ENCODE results near the gene EPAS1.
"Not testable (repeated sequence)": the region's sequence is repeated elsewhere in the genome, so short reads cannot be mapped to it uniquely, and the experiment has no call there.

EPAS1 gene

GRCh38 chr2:46384457-46384815 lies 87.2 kb downstream of the EPAS1 start:
- DNase-seq: no peak

GRCh38 chr2:46385786-46386577 lies 88.8 kb downstream of the EPAS1 start:
- DNase-seq: no peak

- DNase-seq: no peak
These were observed 89.6 kb downstream of the EPAS1 start for GRCh38 chr2:46386763-46387162.

- no peak for DNase-seq
These were observed 90.1 kb downstream of the EPAS1 start for GRCh38 chr2:46387292-46387691.

GRCh38 chr2:46387886-46388515 lies 90.8 kb downstream of the EPAS1 start:
- DNase-seq: no peak

GRCh38 chr2:46388881-46389280 lies 91.7 kb downstream of the EPAS1 start:
- DNase-seq: no peak

- DNase-seq: no peak
These were observed 92.3 kb downstream of the EPAS1 start for GRCh38 chr2:46389417-46389916.

GRCh38 chr2:46390036-46390435 lies 92.8 kb downstream of the EPAS1 start:
- DNase-seq: no peak

GRCh38 chr2:46390901-46391395 lies 93.7 kb downstream of the EPAS1 start:
- DNase-seq: no peak

- DNase-seq: no peak
These were observed 95.5 kb downstream of the EPAS1 start for GRCh38 chr2:46392561-46393346.

GRCh38 chr2:46393347-46393820 lies 96.2 kb downstream of the EPAS1 start:
- no peak for DNase-seq

- no peak for DNase-seq
These were observed 96.7 kb downstream of the EPAS1 start for GRCh38 chr2:46393865-46394264.

- no peak for DNase-seq
These were observed 97.7 kb downstream of the EPAS1 start for GRCh38 chr2:46394649-46395510.

GRCh38 chr2:46395730-46396129 lies 98.5 kb downstream of the EPAS1 start:
- DNase-seq: not testable (repeated sequence)

- no peak for DNase-seq
These were observed 102.8 kb downstream of the EPAS1 start for GRCh38 chr2:46400016-46400415.

- DNase-seq: no peak
These were observed 105.7 kb downstream of the EPAS1 start for GRCh38 chr2:46402874-46403273.

GRCh38 chr2:46404181-46404759 lies 107.1 kb downstream of the EPAS1 start:
- no peak for DNase-seq

- DNase-seq: no peak
These were observed 110.7 kb downstream of the EPAS1 start for GRCh38 chr2:46407852-46408455.

- no peak for DNase-seq
These were observed 112.5 kb downstream of the EPAS1 start for GRCh38 chr2:46409756-46410155.

GRCh38 chr2:46410273-46411244 lies 113.4 kb downstream of the EPAS1 start:
- DNase-seq: no peak
